CD4-positive, alpha-beta memory T cell (primary cell): ENCODE data around the gene CSNK1G2. TPM values are rescaled to one million over a fixed set of nuclear protein-coding genes. Genes with fewer than 3 reads are reported as not detected.

ENCODE experiments used
- CTCF ChIA-PET: fragments of 350-600 bp; sonication (Branson Sonifier 250); formaldehyde crosslinking; loops from one replicate; lab custom pipeline; 2021; ENCODE audit warnings: inconsistent platforms; ENCODE audit not compliant: partially characterized antibody; lab: Charles Lee
- POLR2A ChIA-PET: fragments of 350-600 bp; sonication (Branson Sonifier 250); formaldehyde crosslinking; loops from one replicate; lab custom pipeline; 2021; ENCODE audit not compliant: partially characterized antibody; lab: Charles Lee
- DNase-seq, 5 donors: peaks; one replicate each; pipeline versions ENCODE4 v3.0.0 to v3.0.0-alpha.2; 2020 to 2022; ENCODE audit warnings: mixed read lengths in 1 of 5
- H3K27ac ChIP-seq: one replicate; pipeline ENCODE4 v1.7.0; 2013; ENCODE audit warnings: low read depth, low read length
- H3K27me3 ChIP-seq: 2 replicates; pipeline ENCODE4 v1.7.0; 2013; ENCODE audit warnings: mild to moderate bottlenecking, low read length, moderate library complexity; ENCODE audit not compliant: insufficient read depth
- H3K36me3 ChIP-seq: 2 replicates; pipeline ENCODE4 v1.7.0; 2013; ENCODE audit warnings: mild to moderate bottlenecking, low read length, moderate library complexity; ENCODE audit not compliant: insufficient read depth
- H3K4me1 ChIP-seq: 2 replicates; pipeline ENCODE4 v1.7.0; 2013; ENCODE audit warnings: mild to moderate bottlenecking, low read length, moderate library complexity; ENCODE audit not compliant: insufficient read depth
- H3K4me3 ChIP-seq, 2 donors: one replicate each; pipeline ENCODE4 v1.7.0; 2013; ENCODE audit warnings: low read length in 2 of 2, mild to moderate bottlenecking in 1 of 2
- H3K9me3 ChIP-seq, 2 donors: one replicate each; pipeline ENCODE4 v1.7.0; 2013; ENCODE audit warnings: low read length in 2 of 2, control low read depth in 1 of 2; ENCODE audit not compliant: control insufficient read depth in 1 of 2
- H3K27ac Mint-ChIP-seq, 7 donors: one replicate each; pipeline ENCODE4 v1.8.0; 2020 to 2021; ENCODE audit warnings: mixed read lengths in 7 of 7, mild to moderate bottlenecking in 6 of 7, inconsistent platforms in 3 of 7, moderate library complexity in 3 of 7
- H3K27me3 Mint-ChIP-seq, 2 donors: one replicate each; pipeline ENCODE4 v1.8.0; 2020 to 2021; ENCODE audit warnings: mixed read lengths in 2 of 2
- H3K36me3 Mint-ChIP-seq, 2 donors: one replicate each; pipeline ENCODE4 v1.8.0; 2020 to 2021; ENCODE audit warnings: mixed read lengths in 2 of 2, inconsistent platforms in 1 of 2, mild to moderate bottlenecking in 1 of 2
- H3K4me1 Mint-ChIP-seq, 4 donors: one replicate each; pipeline ENCODE4 v1.8.0; 2020 to 2021; ENCODE audit warnings: mixed read lengths in 4 of 4, mild to moderate bottlenecking in 1 of 4
- H3K4me3 Mint-ChIP-seq, 8 donors: one replicate each; pipeline ENCODE4 v1.8.0; 2020 to 2021; ENCODE audit warnings: mixed read lengths in 8 of 8, mild to moderate bottlenecking in 7 of 8, moderate library complexity in 6 of 8, inconsistent platforms in 3 of 8
- H3K9me3 Mint-ChIP-seq, 8 donors: one replicate each; pipeline ENCODE4 v1.8.0; 2020 to 2021; ENCODE audit warnings: mixed read lengths in 8 of 8, mild to moderate bottlenecking in 5 of 8, inconsistent platforms in 3 of 8, moderate library complexity in 1 of 8
- intact Hi-C: fragments of 100-400 bp; cut with micrococcal nuclease; formaldehyde crosslinking; loops from one replicate; pipeline ENCODE4 v1.15.1; 2023
- polyA plus RNA-seq, 2 donors: library from polyadenylated mRNA; unstranded; fragments of 300-500 nt; fragmentation: Illumina TruSeq; gene quantifications; one replicate each; pipeline ENCODE4 v1.2.3, GENCODE V29; 2021
- total RNA-seq, 2 experiments: library from RNA; stranded (reverse); gene quantifications; one replicate each; pipeline ENCODE4 v1.2.3, GENCODE V29; 2021

CSNK1G2 gene
- total and polyA plus RNA-seq, 4 experiments from 2014 or later, result 11.3 to 144 (median 99.5) TPM

- Mint-ChIP-seq H3K27ac (peak within 1 kb of the TSS; percentile 82 to 97 (median 96)), H3K36me3 (peaks cover 0 to 2% of the 10 kb centered on the region in 2 donors), H3K4me1 (peaks cover 10 to 46% (median 12%) of the 10 kb centered on the region in 4 donors), H3K4me3 (peak within 1 kb of the TSS; percentile 87 to 96 (median 93)), H3K27me3 (no peaks in the 10 kb centered on the region), H3K9me3 (no peaks in the 10 kb centered on the region)
- peak; percentile 96 to 99 (median 98) for DNase-seq
- peak within 1 kb of the TSS; percentile 62 for H3K27ac ChIP-seq
- no peaks in the 10 kb centered on the region for H3K9me3 ChIP-seq
- intact Hi-C loops, result loop anchor here (1.0 kb wide), 7 partner anchors 8 to 57 kb away; partner anchors contain the start of genes ABHD17A and REXO1
- H3K36me3 ChIP-seq, result no peaks in the 10 kb centered on the region
- H3K27me3 ChIP-seq, result no peaks in the 10 kb centered on the region
- CTCF ChIA-PET, result interaction anchor here (0.9 kb wide), 1 partner anchor 41 kb away, joined by 4 read pairs; no protein-coding TSS in a partner anchor
- peaks cover 14% of the 10 kb centered on the region for H3K4me1 ChIP-seq
- H3K4me3 ChIP-seq, result peak within 1 kb of the TSS; percentile 57 to 75
- POLR2A ChIA-PET, result interaction anchor here (0.6 to 2.4 kb wide), 12 partner anchors 8 to 425 kb away, joined by 3 to 15 read pairs (median 4); no protein-coding TSS in a partner anchor
Observed at GRCh38 chr19:1905110-1905862, 35.7 kb upstream of the CSNK1G2 start, which contains the start of the genes ADAT3 and SCAMP4. Gene ADAT3, plus strand, starts transcription at chr19:1905399. Its CDS starts 6,649 bp downstream, at chr19:1912048. Gene SCAMP4, plus strand, starts transcription at chr19:1905399. Its CDS starts 9,621 bp downstream, at chr19:1915020.

GRCh38 chr19:1905863-1906375 lies 35.1 kb upstream of the CSNK1G2 start:
- H3K36me3 Mint-ChIP-seq, result peaks cover 0 to 2% of the 10 kb centered on the region in 2 donors
- H3K4me1 ChIP-seq, result peaks cover 14% of the 10 kb centered on the region

DNA sequence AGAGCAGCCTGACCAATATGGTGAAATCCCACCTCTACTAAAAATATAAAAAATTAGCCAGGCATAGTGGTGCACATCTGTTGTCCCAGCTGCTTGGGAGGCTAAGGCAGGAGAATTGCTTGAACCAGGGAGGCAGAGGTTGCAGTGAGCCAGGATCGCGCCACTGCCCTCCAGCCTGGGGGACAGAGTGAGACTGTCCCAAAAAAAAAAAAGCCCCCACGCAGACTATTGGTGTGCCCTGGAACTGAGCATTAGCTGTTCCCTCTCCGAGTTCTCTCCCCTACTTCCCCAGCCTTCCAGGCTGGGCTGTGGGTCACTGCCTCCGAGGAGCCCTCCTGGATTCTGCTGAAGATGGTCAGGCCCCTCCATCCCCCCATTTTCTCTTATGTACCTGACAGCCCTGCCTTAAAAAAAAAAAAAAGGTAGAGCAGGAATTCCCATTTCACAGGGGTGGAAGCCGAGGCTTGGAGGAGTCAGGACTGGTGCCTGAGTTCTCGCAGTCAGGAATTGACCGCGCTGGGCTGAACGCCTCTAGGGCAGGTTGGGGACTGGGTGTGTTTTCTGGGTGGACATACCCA lies 33.9 kb upstream of the CSNK1G2 start:
- Histone ChIP-seq H3K27me3 (no peaks in the 10 kb centered on the region), H3K9me3 (no peaks in the 10 kb centered on the region), H3K4me3 (no peak overlapping the region), H3K4me1 (peaks cover 14% of the 10 kb centered on the region), H3K27ac (no peak overlapping the region), H3K36me3 (no peaks in the 10 kb centered on the region)
- ChIA-PET POLR2A (interaction anchor here (2.0 to 2.4 kb wide), 2 partner anchors 10 to 42 kb away, joined by 8 to 15 read pairs; no protein-coding TSS in a partner anchor), CTCF (interaction anchor here (0.6 to 0.8 kb wide), 2 partner anchors 16 to 39 kb away, joined by 3 read pairs; no protein-coding TSS in a partner anchor)
- Mint-ChIP-seq H3K27ac (peak overlapping the region in 2 of 7 donors; percentile 13 to 51), H3K36me3 (peaks cover 0 to 2% of the 10 kb centered on the region in 2 donors), H3K27me3 (no peaks in the 10 kb centered on the region), H3K4me1 (peaks cover 10 to 48% (median 15%) of the 10 kb centered on the region in 4 donors), H3K4me3 (peak overlapping the region in 7 of 8 donors; percentile 29 to 70 (median 48)), H3K9me3 (no peaks in the 10 kb centered on the region)
- no peak for DNase-seq
- intact Hi-C loops, result no loop called here

More at GRCh38 chr19:1905863-1906375, 35.1 kb upstream of the CSNK1G2 start:
- no peaks in the 10 kb centered on the region for H3K27me3 ChIP-seq
- H3K36me3 ChIP-seq, result no peaks in the 10 kb centered on the region
- peak overlapping the region; percentile 87 to 96 (median 93) for H3K4me3 Mint-ChIP-seq
- ChIA-PET POLR2A (interaction anchor here (0.6 to 2.4 kb wide), 11 partner anchors 9 to 424 kb away, joined by 3 to 15 read pairs (median 3); no protein-coding TSS in a partner anchor), CTCF (no interaction called here)
- H3K9me3 Mint-ChIP-seq, result no peaks in the 10 kb centered on the region
- no peak for DNase-seq
- intact Hi-C loops, result loop anchor here (1.0 kb wide), 7 partner anchors 9 to 58 kb away; partner anchors contain the start of genes ABHD17A and REXO1
- H3K4me3 ChIP-seq, result peak overlapping the region; percentile 57 to 75
- H3K9me3 ChIP-seq, result no peaks in the 10 kb centered on the region
- H3K27ac Mint-ChIP-seq, result peak overlapping the region; percentile 82 to 97 (median 96)
- peak overlapping the region; percentile 62 for H3K27ac ChIP-seq
- peaks cover 10 to 48% (median 15%) of the 10 kb centered on the region in 4 donors for H3K4me1 Mint-ChIP-seq
- H3K27me3 Mint-ChIP-seq, result no peaks in the 10 kb centered on the region

DNA sequence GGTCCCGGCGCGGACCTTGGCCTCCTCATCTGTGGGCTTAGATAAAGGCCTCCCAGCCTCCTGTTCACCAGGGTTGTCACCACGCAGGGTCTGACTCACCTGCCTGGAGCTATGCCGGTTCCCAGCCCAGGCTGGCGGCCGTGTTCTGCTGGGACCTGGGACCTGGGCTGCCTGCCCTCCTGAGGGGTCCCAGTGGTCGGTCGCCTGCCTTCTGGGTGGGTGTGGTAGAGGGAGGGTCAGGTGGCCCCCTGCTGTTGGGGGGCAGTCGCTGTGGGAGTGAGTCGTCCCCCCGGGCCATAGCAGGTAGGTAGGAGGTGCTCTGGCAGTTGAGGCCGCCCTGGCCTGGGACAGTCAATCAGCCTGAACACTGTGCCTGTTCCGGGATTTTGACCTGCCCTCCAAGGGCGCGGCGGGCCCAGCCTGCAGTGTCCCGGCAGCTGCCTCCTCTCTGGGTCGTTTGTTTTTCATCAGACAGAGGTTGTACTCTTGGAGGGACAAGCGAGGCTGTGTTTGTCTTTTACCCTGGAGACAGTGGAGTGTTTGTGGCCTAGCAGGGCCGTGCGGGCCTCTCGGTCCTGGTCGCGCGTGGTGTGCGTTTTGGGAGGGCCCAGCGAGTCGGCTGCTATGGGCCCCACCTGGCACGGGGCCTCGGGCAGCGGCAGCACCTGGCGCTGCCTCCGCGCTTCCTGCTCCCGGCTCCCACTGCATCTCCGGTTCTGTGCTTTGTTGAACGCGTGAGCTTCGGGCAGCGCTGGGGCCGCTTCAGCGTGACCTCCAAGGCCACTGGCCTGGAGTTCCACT lies 33.2 kb upstream of the CSNK1G2 start:
- no peaks in the 10 kb centered on the region for H3K9me3 Mint-ChIP-seq
- ChIA-PET CTCF (interaction anchor here (0.8 kb wide), 1 partner anchor 15 kb away, joined by 3 read pairs; no protein-coding TSS in a partner anchor), POLR2A (interaction anchor here (2.4 kb wide), 1 partner anchor 11 kb away, joined by 15 read pairs; no protein-coding TSS in a partner anchor)
- no peaks in the 10 kb centered on the region for H3K36me3 ChIP-seq
- H3K27ac Mint-ChIP-seq, result no peak overlapping the region
- no peaks in the 10 kb centered on the region for H3K27me3 Mint-ChIP-seq
- peaks cover 14% of the 10 kb centered on the region for H3K4me1 ChIP-seq
- no peak for DNase-seq
- peaks cover 10 to 48% (median 15%) of the 10 kb centered on the region in 4 donors for H3K4me1 Mint-ChIP-seq
- H3K36me3 Mint-ChIP-seq, result peaks cover 0 to 2% of the 10 kb centered on the region in 2 donors
- H3K4me3 Mint-ChIP-seq, result peak overlapping the region in 1 of 8 donors; percentile 32
- no peak overlapping the region for H3K4me3 ChIP-seq
- no peaks in the 10 kb centered on the region for H3K9me3 ChIP-seq
- intact Hi-C loops, result no loop called here
- no peak overlapping the region for H3K27ac ChIP-seq
- H3K27me3 ChIP-seq, result no peaks in the 10 kb centered on the region

GRCh38 chr19:1908364-1908678 lies 32.7 kb upstream of the CSNK1G2 start:
- Histone ChIP-seq H3K4me3 (no peak overlapping the region), H3K4me1 (peaks cover 14% of the 10 kb centered on the region), H3K9me3 (no peaks in the 10 kb centered on the region), H3K27me3 (no peaks in the 10 kb centered on the region), H3K36me3 (no peaks in the 10 kb centered on the region), H3K27ac (no peak overlapping the region)
- H3K9me3 Mint-ChIP-seq, result no peaks in the 10 kb centered on the region
- CTCF ChIA-PET, result no interaction called here
- intact Hi-C loops, result no loop called here
- H3K4me3 Mint-ChIP-seq, result peak overlapping the region in 1 of 8 donors; percentile 32
- H3K36me3 Mint-ChIP-seq, result peaks cover 0 to 2% of the 10 kb centered on the region in 2 donors
- DNase-seq, result no peak
- no peak overlapping the region for H3K27ac Mint-ChIP-seq
- POLR2A ChIA-PET, result no interaction called here
- H3K4me1 Mint-ChIP-seq, result peaks cover 10 to 48% (median 15%) of the 10 kb centered on the region in 4 donors
- H3K27me3 Mint-ChIP-seq, result no peaks in the 10 kb centered on the region

DNA sequence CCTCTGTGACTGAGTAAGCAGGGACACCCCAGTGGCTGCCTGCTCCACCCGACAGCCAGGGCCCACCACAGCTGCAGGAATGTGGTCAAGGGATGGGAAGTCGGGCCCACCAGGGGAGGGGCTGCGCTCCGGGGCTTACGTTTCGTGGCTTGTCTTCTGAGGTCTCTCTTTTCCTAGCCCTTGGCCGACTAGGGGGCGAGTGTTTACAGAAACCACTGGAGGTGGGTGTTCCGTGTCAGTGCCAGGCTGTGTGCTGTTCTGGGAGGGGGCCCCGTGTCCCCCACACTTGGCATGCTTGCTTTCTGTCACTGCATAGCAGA lies 31.3 kb upstream of the CSNK1G2 start:
- no peaks in the 10 kb centered on the region for H3K9me3 Mint-ChIP-seq
- H3K27me3 Mint-ChIP-seq, result no peaks in the 10 kb centered on the region
- POLR2A ChIA-PET, result no interaction called here
- CTCF ChIA-PET, result no interaction called here
- no peak overlapping the region for H3K27ac ChIP-seq
- H3K4me1 ChIP-seq, result peaks cover 10% of the 10 kb centered on the region
- peak overlapping the region in 2 of 7 donors; percentile 11 to 97 for H3K27ac Mint-ChIP-seq
- H3K4me3 ChIP-seq, result no peak overlapping the region
- intact Hi-C loops, result no loop called here
- peaks cover 0 to 2% of the 10 kb centered on the region in 2 donors for H3K36me3 Mint-ChIP-seq
- H3K9me3 ChIP-seq, result no peaks in the 10 kb centered on the region
- DNase-seq, result no peak
- H3K36me3 ChIP-seq, result no peaks in the 10 kb centered on the region
- H3K27me3 ChIP-seq, result no peaks in the 10 kb centered on the region
- H3K4me1 Mint-ChIP-seq, result peaks cover 8 to 36% (median 12%) of the 10 kb centered on the region in 4 donors
- H3K4me3 Mint-ChIP-seq, result peak overlapping the region in 2 of 8 donors; percentile 26 to 67
